AG04450 (cell line): Measurements from ENCODE around the gene SLC16A3. TPM values are rescaled to one million over a fixed set of nuclear protein-coding genes. Genes with fewer than 3 reads are reported as not detected.
A peak's percentile ranks its signal among the peaks of the same experiment; 100 is the strongest.

ENCODE experiments used
- CTCF ChIA-PET: fragments of 300-600, 350-600 bp; formaldehyde crosslinking; extraction: SDS; loops from one replicate; lab custom pipeline; 2022; ENCODE audit warnings: antibody characterized with exemption, inconsistent platforms; lab: Charles Lee
- POLR2A ChIA-PET: fragments of 350-600 bp; formaldehyde crosslinking; extraction: SDS; loops from one replicate; lab custom pipeline; 2021; ENCODE audit warnings: antibody characterized with exemption, inconsistent platforms; lab: Yijun Ruan, JAX
- DNase-seq: peaks from one replicate; pipeline ENCODE4 v3.0.0-alpha.2; 2011; ENCODE audit warnings: low read depth, low spot score
- H3K27ac ChIP-seq: one replicate; pipeline ENCODE4 v1.5.1; 2012; ENCODE audit warnings: low read depth, low read length, control low read depth
- H3K27me3 ChIP-seq: one replicate; pipeline ENCODE4 v1.6.0; 2012; ENCODE audit warnings: low read length; ENCODE audit not compliant: control insufficient read depth, insufficient read depth
- H3K4me3 ChIP-seq: 2 replicates; pipeline ENCODE4 v1.5.1; 2011; ENCODE audit warnings: mild to moderate bottlenecking, low read depth, low read length, control low read depth
- H3K9me3 ChIP-seq: 2 replicates; pipeline ENCODE4 v1.5.1; 2012; ENCODE audit warnings: low read length; ENCODE audit not compliant: control insufficient read depth, insufficient read depth
- polyA plus RNA-seq: library from polyadenylated mRNA; depleted of rRNA; stranded (reverse); fragments of >200 nt; gene quantifications from 2 replicates; pipeline ENCODE4 v1.2.3, GENCODE V29; 2011
- TF ChIP-seq, protein P1 (sequence below): IDR thresholded peaks from 2 replicates; pipeline ENCODE4 v1.5.1; 2011; ENCODE audit warnings: low read depth, low read length, control low read depth, inconsistent platforms

SLC16A3 gene
- polyA plus RNA-seq, 1 experiment: 61.7 TPM

DNA sequence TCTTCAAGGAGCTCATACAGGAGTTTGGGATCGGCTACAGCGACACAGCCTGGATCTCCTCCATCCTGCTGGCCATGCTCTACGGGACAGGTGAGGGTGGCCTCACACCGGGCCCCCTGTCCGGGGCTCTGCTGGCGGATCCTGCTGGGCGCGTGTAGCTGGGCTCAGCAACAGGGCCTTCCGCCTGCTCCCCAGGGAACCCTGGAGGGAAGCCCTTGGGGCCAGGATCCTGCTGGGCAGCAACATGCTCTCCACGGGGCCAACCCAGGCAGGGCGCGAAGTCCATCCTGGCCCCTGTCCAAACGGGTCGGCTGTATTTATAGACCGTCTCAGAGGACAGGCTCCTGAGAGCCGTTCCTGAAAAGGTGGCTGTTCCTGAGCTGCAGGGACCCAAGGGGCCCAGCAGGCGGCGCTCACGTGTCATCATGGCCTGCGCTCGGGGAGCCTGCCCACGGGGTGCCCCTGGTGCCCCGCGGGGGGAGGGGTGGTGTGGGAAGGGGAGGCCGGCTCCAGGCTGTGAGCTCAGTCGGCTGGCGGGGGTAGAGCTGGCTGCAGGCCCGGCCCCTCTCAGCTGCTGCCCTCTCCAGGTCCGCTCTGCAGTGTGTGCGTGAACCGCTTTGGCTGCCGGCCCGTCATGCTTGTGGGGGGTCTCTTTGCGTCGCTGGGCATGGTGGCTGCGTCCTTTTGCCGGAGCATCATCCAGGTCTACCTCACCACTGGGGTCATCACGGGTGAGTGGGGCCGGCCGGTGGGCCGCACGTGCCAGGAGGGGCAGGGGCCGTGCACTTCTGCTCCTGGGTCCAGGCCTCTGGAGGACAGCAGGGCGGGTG is 7.5 kb downstream of the SLC16A3 start:
- TF ChIP-seq, protein P1, sequence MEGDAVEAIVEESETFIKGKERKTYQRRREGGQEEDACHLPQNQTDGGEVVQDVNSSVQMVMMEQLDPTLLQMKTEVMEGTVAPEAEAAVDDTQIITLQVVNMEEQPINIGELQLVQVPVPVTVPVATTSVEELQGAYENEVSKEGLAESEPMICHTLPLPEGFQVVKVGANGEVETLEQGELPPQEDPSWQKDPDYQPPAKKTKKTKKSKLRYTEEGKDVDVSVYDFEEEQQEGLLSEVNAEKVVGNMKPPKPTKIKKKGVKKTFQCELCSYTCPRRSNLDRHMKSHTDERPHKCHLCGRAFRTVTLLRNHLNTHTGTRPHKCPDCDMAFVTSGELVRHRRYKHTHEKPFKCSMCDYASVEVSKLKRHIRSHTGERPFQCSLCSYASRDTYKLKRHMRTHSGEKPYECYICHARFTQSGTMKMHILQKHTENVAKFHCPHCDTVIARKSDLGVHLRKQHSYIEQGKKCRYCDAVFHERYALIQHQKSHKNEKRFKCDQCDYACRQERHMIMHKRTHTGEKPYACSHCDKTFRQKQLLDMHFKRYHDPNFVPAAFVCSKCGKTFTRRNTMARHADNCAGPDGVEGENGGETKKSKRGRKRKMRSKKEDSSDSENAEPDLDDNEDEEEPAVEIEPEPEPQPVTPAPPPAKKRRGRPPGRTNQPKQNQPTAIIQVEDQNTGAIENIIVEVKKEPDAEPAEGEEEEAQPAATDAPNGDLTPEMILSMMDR: peak; percentile 84
- DNase-seq: no peak
- H3K27ac ChIP-seq: peak overlapping the region; percentile 21
- no peaks in the 10 kb centered on the region for H3K27me3 ChIP-seq
- CTCF ChIA-PET: interaction anchor here (0.6 to 1.1 kb wide), 5 partner anchors 10 to 206 kb away, joined by 3 to 5 read pairs (median 3); no protein-coding TSS in a partner anchor
- H3K9me3 ChIP-seq: no peaks in the 10 kb centered on the region; the same call in 1 of the 2 replicates
- H3K4me3 ChIP-seq: no peak overlapping the region
- POLR2A ChIA-PET: interaction anchor here (1.1 kb wide), 1 partner anchor 24 kb away, joined by 3 read pairs; the partner anchor contains the start of gene CCDC57

- no peak for DNase-seq
- no peaks in the 10 kb centered on the region for H3K27me3 ChIP-seq
- CTCF ChIA-PET: interaction anchor here (0.6 to 1.1 kb wide), 6 partner anchors 10 to 207 kb away, joined by 3 to 5 read pairs (median 3); no protein-coding TSS in a partner anchor
- no peaks in the 10 kb centered on the region; the same call in 1 of the 2 replicates for H3K9me3 ChIP-seq
- no peak overlapping the region for H3K27ac ChIP-seq
- no peak overlapping the region for H3K4me3 ChIP-seq
- POLR2A ChIA-PET: no interaction called here
- TF ChIP-seq, protein P1: no peak
These were observed 8.4 kb downstream of the SLC16A3 start for GRCh38 chr17:82237083-82237745.

DNA sequence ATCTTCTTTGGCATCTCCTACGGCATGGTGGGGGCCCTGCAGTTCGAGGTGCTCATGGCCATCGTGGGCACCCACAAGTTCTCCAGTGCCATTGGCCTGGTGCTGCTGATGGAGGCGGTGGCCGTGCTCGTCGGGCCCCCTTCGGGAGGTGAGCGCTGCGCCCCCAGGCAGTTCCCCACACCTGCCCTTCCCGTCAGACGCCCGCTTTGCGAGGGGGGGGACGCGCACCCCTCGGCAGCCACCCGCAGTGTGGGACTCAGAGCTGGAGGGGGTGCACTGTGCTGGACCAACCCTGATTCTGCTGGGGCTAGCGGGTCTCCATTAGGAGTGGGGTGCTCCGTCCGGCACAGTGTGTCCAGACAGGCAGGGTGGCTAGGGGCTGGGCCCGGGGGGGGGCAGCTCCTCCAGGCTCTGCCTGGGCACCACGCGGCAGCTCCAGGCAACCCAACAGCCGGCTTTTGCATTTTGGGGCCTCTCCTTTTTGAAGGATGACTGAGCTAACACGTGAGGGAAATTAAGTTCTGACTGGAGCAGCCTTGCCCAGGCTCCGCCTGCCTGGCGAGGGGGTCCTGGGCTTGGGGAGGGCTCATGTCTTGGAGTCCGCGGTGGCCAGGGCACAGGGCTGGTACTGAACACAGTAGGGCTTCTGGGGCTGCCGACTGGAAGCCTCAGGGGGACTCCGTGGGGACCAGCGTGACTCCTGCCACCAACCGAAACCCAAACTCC is 9.1 kb downstream of the SLC16A3 start:
- Histone ChIP-seq H3K27ac (peak overlapping the region; percentile 39), H3K4me3 (no peak overlapping the region), H3K27me3 (no peaks in the 10 kb centered on the region), H3K9me3 (no peaks in the 10 kb centered on the region; the same call in 1 of the 2 replicates)
- ChIA-PET CTCF (interaction anchor here (0.6 to 0.9 kb wide), 2 partner anchors 22 to 135 kb away, joined by 3 read pairs; no protein-coding TSS in a partner anchor), POLR2A (no interaction called here)
- TF ChIP-seq, protein P1: no peak
- no peak for DNase-seq

GRCh38 chr17:82238472-82239201 is 9.8 kb downstream of the SLC16A3 start:
- POLR2A ChIA-PET: interaction anchor here (0.8 kb wide), 1 partner anchor 33 kb away, joined by 3 read pairs; no protein-coding TSS in a partner anchor
- peaks cover 3% of the 10 kb centered on the region; the same call in 1 of the 2 replicates for H3K9me3 ChIP-seq
- CTCF ChIA-PET: interaction anchor here (0.6 to 0.9 kb wide), 2 partner anchors 21 to 135 kb away, joined by 3 read pairs; no protein-coding TSS in a partner anchor
- no peak overlapping the region for H3K4me3 ChIP-seq
- H3K27me3 ChIP-seq: no peaks in the 10 kb centered on the region
- no peak for DNase-seq
- TF ChIP-seq, protein P1: no peak
- peak overlapping the region; percentile 39 for H3K27ac ChIP-seq
